ENCODE data around the gene TRIO. TPM values are rescaled to one million over a fixed set of nuclear protein-coding genes. Genes with fewer than 3 reads are reported as not detected.

TRIO gene
- polyA plus RNA-seq, 5 donors = 67.0 to 85.2 (median 80.6) TPM

DNA sequence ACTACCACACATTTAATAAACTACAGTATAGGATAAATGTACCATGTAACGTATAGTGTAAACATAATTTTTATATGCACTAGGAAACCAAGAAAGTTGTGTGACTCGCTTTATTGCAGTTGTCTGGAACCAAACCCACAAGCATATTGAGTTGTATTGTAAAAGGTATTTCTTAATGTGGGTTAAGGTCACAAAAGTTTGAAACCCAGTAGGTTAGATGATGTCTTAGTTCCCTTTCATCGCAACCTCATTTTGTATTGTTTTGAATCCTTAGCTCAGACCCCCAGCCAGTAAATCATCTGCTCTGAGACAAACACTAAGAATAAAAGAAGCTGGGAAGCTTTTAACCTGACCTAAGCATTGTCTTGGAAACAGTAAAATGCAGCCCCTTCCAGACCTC, 79.1 kb downstream of the TRIO start:
- no peak for DNase-seq

DNA sequence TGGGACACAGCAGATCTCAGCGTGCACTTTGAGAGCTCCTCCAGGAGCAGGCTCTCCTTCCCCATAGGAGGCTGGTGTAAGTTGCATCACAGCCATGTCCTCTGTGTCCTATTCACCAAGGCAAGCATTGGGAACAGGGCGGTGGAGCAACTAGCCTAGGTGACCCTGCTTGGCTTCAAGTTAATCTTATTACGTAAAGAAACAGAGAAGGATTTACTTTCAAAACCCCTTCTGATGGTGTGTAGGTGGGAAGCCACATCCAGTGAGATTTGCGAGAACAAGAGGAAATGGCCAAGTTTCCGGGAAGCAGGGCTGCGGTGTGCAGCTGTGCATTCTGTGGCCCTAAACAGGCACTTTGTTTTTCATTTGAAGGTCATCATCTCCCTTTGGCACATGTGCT, 80.2 kb downstream of the TRIO start:
- DNase-seq = no peak

DNA sequence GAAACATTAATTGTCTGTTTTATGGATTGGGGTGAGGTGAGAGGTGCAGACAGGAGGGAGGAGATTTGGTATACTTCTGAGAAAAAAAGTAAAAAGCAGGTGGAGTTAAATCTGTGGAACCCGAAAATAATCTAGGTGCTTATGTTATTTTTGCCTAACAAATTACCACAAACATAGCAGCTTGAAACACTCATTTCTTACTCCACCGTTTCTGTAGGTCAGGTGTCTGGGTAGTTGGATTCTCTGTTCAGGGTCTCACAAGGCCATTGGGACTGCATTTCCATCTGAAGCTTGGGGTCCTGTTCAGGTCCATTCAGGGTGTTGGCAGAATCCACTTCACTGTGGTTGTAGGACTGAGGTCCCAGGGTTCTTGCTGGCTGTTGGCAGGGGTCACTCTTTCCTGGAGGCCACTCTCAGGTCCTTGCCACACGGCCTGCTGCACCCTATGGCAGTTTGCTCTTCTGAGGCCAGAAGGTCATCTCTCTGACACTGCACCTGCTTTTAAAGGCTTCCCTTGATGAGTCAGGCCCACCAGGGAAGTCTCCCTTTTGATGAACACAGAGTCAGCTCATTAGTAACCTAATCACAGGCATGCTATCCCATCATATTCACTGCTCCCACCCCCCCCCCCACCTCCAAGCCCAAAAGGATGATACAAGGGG, 82.2 kb downstream of the TRIO start:
- no peak for DNase-seq

DNA sequence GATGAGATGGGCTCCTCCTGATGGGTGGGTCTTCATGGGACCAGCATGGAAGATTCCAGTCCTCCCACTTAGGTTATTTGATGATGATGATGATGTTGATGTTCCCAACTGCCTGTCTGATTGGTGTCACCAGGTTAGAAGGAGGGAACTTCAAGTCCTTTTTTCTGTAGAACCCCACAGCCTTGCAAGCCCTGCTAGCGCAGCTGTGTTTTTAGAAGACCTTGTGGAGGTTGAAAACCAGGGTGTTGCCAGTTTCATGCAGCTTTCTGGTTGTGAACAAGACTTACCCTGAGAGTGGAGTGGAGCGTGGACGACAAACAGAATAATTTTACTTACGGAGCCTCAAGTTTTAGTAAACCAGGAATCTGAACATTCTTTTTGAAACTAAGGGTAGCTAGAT, 83.0 kb downstream of the TRIO start:
- no peak for DNase-seq

DNA sequence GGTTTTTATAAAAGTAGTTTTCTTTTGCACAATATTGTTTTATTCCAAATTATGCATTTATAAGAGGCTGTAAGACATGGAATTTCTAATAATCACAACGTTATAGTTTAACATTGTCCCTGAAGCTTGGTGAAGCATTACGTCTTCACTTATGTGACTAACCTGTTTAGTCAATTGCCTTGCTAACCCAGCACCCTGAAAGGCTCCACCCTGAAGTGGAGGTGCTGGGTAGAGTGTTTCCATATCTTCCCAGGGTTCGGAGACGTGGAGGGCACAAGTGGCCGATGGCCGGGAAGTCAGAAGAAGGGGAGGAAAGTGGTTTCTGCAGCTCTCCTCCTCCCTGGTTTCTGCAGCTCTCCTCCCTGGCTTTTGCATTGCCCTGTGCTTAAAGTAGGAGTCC, 83.4 kb downstream of the TRIO start:
- DNase-seq = no peak

DNA sequence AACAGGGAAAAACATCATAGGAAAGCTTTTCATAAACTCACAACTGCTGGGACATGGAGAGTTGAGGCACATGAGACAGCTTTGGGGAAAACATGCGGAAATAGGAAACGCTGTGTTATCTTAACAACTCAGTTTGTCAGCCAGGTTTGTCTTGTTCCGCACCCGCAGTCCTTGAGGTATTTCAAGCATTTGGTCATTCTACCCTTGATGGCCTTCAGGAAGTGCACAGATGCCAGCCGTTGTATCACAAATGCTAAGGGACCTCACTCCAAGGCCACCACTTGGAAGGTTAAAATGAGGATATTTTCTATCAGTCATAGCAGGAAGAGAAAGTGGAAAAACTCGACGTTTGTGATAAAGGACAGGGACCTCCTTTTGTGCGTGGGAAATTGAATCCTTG, 83.8 kb downstream of the TRIO start:
- no peak for DNase-seq

DNA sequence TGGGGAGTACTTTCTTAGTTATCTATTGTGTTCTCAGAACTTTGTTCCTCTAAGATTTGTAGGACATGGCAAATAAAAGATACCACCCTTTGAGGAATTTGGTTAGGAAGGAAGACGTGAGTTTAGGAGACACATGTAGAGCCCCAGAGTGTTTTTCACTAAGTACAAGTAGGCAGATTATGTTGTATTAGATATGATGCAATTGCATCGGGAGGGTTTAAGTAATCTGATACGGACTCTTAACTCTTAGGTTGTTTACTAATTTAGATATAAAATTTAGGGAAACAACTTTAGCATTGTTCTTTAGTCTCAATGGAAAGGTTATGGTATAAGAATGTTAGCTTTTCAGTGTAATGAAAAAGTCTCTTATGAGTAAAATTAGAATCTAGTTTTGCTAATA, 84.4 kb downstream of the TRIO start:
- DNase-seq = no peak

DNA sequence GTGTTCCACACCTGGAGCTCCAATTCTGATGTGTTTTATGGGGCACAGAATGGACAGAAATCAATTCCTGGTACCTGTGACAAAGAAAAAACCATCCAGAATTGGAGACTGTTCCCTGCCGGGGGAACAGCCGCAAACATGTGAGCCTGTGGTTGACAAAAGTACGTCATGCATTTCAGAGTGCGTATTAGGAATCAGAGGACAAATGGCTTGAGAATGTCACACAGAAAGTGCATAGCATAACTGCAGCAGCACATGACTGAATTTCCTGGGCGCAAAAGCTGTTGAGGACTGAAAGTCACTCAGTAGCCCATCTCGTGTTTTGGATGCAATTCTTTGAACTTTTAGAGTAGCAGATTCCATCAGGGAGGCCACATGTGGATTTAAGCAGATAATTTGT, 85.1 kb downstream of the TRIO start:
- DNase-seq = no peak

DNA sequence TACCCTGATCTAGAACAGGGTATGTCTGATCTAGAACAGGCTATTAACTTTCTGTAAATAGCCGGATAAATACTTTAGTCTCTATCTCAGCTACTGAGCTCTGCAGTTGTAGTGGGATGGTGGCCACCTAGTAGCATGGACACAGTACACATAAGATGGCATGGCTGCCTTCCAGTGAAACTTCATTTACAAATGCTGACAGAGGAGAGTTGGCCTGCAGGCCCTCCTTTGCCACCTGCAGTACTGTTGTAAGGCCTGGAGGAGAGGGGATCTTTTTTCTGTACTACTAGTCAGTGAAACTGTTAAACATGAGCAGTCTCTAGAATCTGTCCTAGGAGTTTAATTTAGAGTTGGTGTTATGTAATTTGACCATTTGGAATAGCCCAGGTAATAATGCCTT, 86.0 kb downstream of the TRIO start:
- DNase-seq = no peak

DNA sequence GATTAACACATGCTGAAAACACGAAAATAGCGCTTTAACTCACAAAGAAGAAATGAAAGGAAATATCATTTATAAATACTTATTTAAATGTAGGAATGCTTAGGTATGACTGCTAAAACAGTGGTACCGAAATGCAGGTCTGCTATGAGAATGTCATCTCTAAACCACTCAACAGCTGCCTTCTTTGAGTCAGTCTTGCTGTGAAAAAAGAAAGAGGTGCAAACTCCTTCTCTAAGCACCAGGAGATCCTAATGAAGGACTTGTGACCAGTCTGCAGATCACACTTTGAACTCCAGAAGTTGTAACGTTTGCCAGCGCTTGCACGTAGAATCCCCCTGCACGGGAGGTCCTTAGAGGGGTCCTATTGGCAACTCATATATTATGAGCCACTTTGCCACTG, 86.6 kb downstream of the TRIO start:
- DNase-seq = no peak

DNA sequence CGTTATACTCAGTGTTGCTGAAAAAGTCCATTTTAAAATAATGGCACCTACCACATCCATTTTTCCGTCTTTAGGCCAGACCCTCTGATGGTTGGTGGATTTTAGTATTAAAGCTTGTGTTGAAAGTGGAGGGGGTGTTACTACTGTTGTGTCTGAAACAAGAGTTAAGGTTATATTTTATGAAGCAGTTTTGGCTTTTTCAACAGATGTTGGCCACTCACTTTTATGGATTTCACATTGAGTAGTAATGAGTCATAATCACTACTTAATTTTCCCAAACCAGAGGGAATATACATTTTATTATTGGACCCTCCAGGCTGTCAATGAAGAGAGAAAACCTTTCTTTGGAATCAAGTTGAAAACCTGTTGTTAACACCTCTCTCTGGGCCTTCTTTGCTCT, 88.0 kb downstream of the TRIO start:
- no peak for DNase-seq

DNA sequence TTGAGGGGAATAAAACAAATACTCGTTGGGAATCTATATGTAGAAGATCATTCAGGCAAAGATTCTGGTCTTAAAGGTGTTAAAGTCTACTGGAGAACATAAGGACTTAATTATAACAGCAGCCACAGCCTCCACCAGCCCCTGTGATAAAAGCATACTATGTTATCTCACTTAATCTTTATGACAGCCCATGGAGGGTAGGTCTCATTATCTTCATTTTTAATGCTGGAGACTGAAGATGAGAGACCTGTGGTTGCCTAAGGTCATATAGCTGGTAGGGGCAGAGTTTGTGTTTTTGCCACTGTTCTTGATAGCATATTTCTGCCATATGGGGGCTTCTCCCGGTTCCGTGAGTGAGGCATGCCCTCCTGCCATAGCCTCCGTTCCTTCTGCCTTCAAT, 88.7 kb downstream of the TRIO start:
- no peak for DNase-seq

DNA sequence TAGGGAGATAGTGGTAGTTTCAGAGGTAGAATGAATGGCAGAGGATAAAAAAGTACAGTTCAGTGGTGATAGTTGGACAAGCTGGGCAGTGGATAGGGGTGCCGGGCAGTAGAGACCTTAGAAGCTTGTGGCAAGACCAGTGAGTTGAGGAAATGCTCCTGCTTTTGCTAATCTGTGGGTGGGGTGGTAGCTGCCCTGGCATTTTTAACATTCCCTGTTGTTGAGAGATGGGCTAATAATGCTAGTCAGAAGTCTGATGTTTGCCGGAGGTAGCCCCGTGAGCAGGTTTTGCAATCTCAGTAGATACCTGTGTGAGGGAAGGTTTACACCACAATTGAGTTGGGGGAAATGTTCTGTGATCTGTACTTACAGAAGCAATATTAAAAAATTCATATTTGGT, 91.1 kb downstream of the TRIO start:
- DNase-seq = no peak

DNA sequence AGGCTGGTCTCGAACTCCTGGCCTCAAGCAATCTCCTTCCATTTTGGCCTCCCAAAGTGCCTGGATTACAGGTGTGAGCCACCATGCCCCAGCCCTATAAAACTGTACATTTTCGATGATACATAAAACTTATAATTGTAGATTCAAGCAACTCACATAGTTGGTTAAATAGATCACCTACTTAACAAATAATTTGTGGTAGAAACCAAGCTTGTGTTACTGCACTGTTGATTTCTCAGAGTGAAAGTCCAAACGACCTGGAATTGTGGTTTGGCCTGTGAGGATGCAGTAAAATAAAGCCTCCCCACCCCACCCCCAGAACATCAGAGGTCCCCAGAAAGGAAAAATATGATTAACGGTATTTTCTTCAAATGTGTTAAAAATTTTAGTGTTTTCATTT, 92.7 kb downstream of the TRIO start:
- no peak for DNase-seq

DNA sequence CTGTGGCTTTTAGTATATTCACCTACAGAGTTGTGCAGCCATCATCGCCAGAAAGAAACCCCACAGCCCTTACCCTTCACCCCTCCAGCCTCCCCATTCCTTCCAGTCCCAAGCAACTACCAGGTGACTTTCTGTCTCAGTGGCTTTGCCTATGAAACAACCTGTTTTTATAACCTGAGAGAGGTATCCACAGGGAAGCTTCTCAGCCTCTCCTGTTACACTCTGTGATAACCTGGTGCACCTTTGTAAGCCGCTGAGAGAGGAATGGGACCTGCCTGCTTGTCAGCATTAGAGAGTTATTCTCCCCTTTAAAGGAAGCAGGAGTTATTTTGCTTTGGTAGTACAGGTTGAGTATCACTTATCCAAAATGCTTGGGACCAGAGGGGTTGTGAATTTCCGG, 93.6 kb downstream of the TRIO start:
- DNase-seq = no peak

DNA sequence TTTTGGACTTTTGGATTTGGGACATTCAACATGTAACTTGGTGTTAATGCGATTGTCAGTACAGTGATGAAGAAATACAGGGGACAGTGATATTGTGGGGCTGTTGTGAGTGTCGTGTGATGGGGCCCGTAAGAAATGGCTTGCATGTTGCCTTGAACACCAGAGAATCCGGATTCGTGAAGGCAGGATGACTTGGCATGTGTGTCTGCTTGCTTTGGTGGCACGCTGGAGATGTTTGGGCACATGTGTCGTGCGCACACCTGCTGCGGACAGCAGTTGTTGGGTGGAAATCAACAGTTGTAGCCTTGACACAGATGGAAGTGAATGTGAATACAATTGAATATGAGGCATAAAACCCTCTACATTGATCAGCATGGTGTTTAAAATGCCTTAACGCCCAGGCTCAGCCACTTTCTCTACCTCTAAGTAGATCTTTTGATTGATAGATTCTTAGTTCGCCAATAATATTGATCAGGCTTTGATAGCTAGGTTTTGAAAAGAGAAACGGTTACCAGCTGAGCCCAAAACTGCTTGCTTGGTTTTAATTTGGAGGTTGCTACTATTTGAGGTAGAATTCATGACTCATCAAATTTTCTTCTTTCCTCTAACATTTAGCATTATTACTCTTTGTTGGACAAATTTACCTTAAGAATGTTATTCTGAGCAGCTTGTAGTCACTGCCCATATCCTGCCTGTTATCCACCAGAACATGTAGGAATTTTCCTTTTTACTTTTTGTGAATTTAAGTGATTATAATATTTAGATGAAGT, 94.4 kb downstream of the TRIO start:
- DNase-seq = no peak

DNA sequence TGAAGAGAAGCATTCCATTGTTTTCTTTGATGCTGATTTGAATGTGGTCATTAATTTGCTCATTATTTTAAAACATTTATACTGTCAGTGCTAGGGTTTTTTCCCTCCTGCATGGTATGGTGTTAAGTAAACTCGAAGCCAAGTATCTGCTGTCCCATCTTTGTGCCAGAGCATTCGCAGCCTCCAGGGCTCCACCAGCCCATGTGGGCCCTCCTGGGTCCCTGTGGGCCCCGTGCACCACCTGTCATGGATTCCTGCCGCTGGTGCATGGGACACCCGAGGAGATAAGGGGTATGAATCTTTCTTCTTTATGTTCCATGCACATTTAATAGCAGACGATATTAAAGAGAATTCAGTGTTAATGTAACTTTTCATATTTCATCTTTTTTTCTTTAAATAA, 95.1 kb downstream of the TRIO start:
- no peak for DNase-seq

DNA sequence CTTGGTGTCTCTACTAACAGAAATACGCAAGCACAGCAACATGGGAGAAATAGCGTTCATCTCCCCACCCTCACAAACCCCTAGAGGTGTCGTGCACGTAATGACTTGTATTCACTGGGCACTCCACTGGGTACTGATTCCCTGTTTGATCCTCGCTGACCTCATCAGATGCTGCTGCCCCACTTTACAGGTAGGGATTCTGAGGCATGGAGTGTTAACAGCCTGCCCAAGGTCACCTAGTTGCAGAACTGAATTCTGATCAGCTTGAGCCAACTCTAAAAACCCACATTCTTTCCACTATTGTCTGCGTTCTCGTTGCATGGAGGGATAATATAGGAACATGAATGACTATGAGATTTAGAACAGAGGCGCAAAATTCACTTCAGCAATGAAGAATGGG, 96.3 kb downstream of the TRIO start:
- DNase-seq = no peak

DNA sequence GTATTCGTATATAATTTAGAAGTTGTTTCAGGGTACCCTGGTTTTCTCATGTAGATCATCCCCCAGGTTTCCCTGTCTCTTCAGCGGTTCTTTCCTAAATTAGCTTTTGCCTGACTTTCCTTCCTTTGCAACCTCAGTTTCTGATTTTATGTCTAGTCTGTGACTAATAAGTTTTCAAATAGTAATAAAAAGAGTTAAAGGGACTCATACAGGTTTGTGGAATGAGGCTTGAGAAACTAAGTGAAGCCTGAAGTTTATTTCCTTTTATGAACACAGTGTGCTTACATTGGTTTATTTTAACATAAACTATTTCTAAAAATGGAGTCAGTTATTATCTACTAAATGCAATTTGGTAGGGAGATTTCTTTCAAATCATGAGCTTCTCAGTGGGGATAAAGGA, 96.8 kb downstream of the TRIO start:
- no peak for DNase-seq

DNA sequence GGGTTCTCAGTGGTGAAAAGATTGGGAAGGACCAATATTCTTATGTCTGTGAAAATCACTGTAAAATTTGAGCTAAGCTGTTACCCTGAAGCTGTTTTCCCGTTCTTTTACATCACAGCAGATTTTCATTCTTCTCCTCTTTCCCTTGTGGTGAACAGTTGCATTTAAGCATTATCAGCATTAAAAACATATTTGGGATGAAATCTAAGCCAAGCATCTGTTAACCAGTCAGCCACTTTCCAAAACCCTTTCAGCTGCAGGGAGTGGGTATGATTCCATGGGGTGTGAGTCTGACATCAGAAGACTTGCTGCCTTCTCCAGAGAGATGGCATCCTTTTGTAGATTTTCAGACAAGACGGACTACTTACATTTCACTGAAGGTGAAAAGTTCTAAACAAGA, 97.2 kb downstream of the TRIO start:
- no peak for DNase-seq

DNA sequence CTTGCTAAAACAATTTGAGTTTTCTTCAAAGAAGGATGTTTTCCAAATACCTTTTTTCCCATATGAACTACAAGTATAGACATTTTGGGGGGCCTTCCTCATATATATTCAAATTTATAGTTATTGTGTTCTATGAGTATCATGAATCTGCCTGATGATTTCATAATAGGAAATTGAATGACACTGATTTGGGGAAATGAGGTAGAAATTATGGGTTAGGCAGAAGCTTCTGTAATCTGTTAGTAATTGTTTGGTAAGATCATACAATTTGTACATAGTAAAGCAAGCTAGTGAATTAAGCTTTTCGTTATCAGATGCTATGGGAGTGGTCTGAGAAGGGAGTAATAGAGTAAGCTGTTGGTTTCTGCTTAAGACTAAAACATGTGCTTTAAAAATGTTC, 98.0 kb downstream of the TRIO start:
- no peak for DNase-seq

DNA sequence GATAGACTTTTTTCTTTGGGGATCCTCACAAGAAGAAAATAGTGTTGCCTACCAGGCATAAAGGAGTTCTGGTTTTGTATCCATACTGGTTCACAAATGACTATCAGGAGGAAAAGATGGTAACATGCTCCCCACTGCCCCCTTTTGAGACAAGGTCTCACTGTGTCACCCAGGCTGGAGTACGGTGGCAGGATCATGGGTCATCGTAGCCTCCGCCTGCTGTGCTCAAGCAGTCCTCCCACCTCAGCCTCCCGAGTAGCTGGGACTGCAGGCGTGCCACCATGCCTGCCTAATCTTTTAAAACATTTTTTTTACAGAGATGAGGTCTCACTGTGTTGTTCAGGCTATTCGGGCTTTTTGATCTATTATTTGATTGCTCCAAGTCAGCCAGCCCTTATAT, 99.3 kb downstream of the TRIO start:
- DNase-seq = no peak

DNA sequence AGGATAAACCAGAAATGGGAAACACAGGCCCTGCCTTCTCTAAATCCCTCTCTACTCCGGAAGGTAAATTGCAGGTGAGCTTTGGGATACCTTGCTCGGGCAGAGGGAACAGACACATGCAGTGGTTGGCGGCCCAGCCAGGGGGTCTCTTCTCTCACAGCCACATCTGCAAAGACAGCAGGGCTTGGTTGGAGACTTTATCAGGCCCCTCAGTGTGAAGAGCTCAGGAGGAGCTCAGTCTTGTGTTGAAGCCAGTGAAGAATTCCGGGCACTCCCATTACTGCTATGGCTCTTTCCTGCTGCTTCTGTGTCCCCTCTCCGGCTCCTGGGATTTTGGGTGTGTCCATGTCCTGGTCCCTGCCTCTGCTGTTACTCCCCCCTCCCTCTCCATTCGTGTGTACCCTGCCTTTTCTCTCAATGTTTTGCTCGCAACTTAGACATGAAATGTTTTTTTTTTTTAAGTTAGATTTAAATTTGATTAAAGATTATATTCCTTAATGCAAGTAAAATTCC, 99.8 kb downstream of the TRIO start:
- DNase-seq = no peak

DNA sequence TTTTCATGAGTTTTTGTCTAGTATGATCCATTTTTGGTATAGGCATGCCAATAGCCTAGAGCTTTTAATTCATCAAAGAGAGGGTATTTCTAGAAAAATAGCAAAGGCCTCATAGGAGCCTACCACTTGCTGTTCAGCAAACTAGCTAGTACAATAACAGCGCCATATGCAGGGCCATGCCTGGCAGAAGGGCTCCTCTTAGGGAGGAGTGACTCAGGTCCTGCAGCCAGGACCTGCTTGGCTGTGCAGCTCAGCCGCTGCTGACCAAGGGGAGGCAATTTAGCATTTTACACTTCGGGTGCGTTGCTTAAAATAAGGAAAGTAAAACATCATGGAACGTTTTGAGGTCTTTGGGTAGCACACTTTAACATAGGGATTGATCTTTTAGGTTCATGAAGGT, 100.6 kb downstream of the TRIO start:
- no peak for DNase-seq

Measured in right lung (tissue), 5 donors.